ENCODE results near the gene PPP3CA. TPM values are rescaled to one million over a fixed set of nuclear protein-coding genes. Genes with fewer than 3 reads are reported as not detected.

Gene PPP3CA
- total RNA-seq, 1 donor, result 64.4 TPM

- H3K4me3 ChIP-seq (ENCODE audit: low read depth, low read length), result no peak overlapping the region
- TF ChIP-seq CTCF (IDR thresholded peaks at IDR 0.05; ENCODE audit: insufficient read depth, low read length), result no peak
- no peak for DNase-seq (ENCODE audit: low read depth)
Measured at GRCh38 chr4:101283434-101283833, 63.9 kb downstream of the PPP3CA start.

- no peak overlapping the region for H3K4me3 ChIP-seq (ENCODE audit: low read depth, low read length)
- DNase-seq (ENCODE audit: low read depth), result no peak
- TF ChIP-seq CTCF (IDR thresholded peaks at IDR 0.05; ENCODE audit: insufficient read depth, low read length), result no peak
Measured at GRCh38 chr4:101282076-101282844, 65.1 kb downstream of the PPP3CA start.

- DNase-seq (ENCODE audit: low read depth), result no peak
- no peak overlapping the region for H3K4me3 ChIP-seq (ENCODE audit: low read depth, low read length)
- TF ChIP-seq CTCF (IDR thresholded peaks at IDR 0.05; ENCODE audit: insufficient read depth, low read length), result no peak
Measured at GRCh38 chr4:101280866-101281600, 66.3 kb downstream of the PPP3CA start.

- no peak overlapping the region for H3K4me3 ChIP-seq (ENCODE audit: low read depth, low read length)
- TF ChIP-seq CTCF (IDR thresholded peaks at IDR 0.05; ENCODE audit: insufficient read depth, low read length), result no peak
- DNase-seq (ENCODE audit: low read depth), result peak; percentile 100
Measured at GRCh38 chr4:101279377-101279871, 67.9 kb downstream of the PPP3CA start.

- no peak overlapping the region for H3K4me3 ChIP-seq (ENCODE audit: low read depth, low read length)
- TF ChIP-seq CTCF (IDR thresholded peaks at IDR 0.05; ENCODE audit: insufficient read depth, low read length), result no peak
- DNase-seq (ENCODE audit: low read depth), result peak; percentile 72
Measured at GRCh38 chr4:101277671-101278070, 69.7 kb downstream of the PPP3CA start.

- TF ChIP-seq CTCF (IDR thresholded peaks at IDR 0.05; ENCODE audit: insufficient read depth, low read length), result no peak
- H3K4me3 ChIP-seq (ENCODE audit: low read depth, low read length), result no peak overlapping the region
- DNase-seq (ENCODE audit: low read depth), result no peak
Measured at GRCh38 chr4:101276661-101277060, 70.7 kb downstream of the PPP3CA start.

Data from fibroblast of the aortic adventitia (primary cell).